ENCODE data around the gene PLCH2.
A peak's percentile ranks its signal among the peaks of the same experiment; 100 is the strongest.

The PLCH2 gene

GRCh38 chr1:2530513-2531361 lies 54.6 kb downstream of the PLCH2 start:
- TF ChIP-seq NFIC (IDR thresholded peaks at IDR 0.05), result peak; percentile 31; the same call in 1 of the 2 replicates
- TF ChIP-seq CREB1 (IDR thresholded peaks at IDR 0.05; ENCODE audit: low read depth), result no peak
- TF ChIP-seq MAX (IDR thresholded peaks at IDR 0.05), result no peak

GRCh38 chr1:2532485-2533160 lies 56.5 kb downstream of the PLCH2 start:
- TF ChIP-seq RAD21 (IDR thresholded peaks at IDR 0.05; ENCODE audit: low read depth), result no peak
- no peak for TF ChIP-seq EGR1 (IDR thresholded peaks at IDR 0.05)
- TF ChIP-seq TEAD4 (IDR thresholded peaks at IDR 0.05), result no peak
- no peak for TF ChIP-seq REST (IDR thresholded peaks at IDR 0.05; ENCODE audit: low read depth)
- no peak for TF ChIP-seq YY1 (IDR thresholded peaks at IDR 0.05; ENCODE audit: low read depth)
- TF ChIP-seq EP300 (IDR thresholded peaks at IDR 0.05; ENCODE audit: borderline replicate concordance), result no peak
- TF ChIP-seq USF1 (IDR thresholded peaks at IDR 0.05), result no peak
- no peak for TF ChIP-seq ZBTB7A (IDR thresholded peaks at IDR 0.05; ENCODE audit: low read depth)
- no peak for TF ChIP-seq MAX (IDR thresholded peaks at IDR 0.05)
- TF ChIP-seq TAF1 (IDR thresholded peaks at IDR 0.05; ENCODE audit: low read depth), result no peak
- TF ChIP-seq CREB1 (IDR thresholded peaks at IDR 0.05; ENCODE audit: low read depth), result no peak
- TF ChIP-seq CEBPB (IDR thresholded peaks at IDR 0.05), result no peak
- no peak for TF ChIP-seq NFIC (IDR thresholded peaks at IDR 0.05)
- no peak for TF ChIP-seq FOXM1 (IDR thresholded peaks at IDR 0.05; ENCODE audit: borderline replicate concordance, low read depth)

GRCh38 chr1:2533365-2533764 lies 57.3 kb downstream of the PLCH2 start:
- TF ChIP-seq EGR1 (IDR thresholded peaks at IDR 0.05) (no peak), CREB1 (IDR thresholded peaks at IDR 0.05; ENCODE audit: low read depth) (no peak), RAD21 (IDR thresholded peaks at IDR 0.05; ENCODE audit: low read depth) (no peak), TAF1 (IDR thresholded peaks at IDR 0.05; ENCODE audit: low read depth) (no peak), TCF12 (IDR thresholded peaks at IDR 0.05; ENCODE audit: low read depth) (no peak), TEAD4 (IDR thresholded peaks at IDR 0.05) (no peak), REST (IDR thresholded peaks at IDR 0.05; ENCODE audit: low read depth) (no peak), EP300 (IDR thresholded peaks at IDR 0.05; ENCODE audit: borderline replicate concordance) (no peak), CEBPB (IDR thresholded peaks at IDR 0.05) (no peak), ZBTB7A (IDR thresholded peaks at IDR 0.05; ENCODE audit: low read depth) (no peak), NFIC (IDR thresholded peaks at IDR 0.05) (no peak), MAX (IDR thresholded peaks at IDR 0.05) (no peak), USF1 (IDR thresholded peaks at IDR 0.05) (no peak), YY1 (IDR thresholded peaks at IDR 0.05; ENCODE audit: low read depth) (no peak)

GRCh38 chr1:2534315-2534686 lies 58.2 kb downstream of the PLCH2 start:
- no peak for TF ChIP-seq NFIC (IDR thresholded peaks at IDR 0.05)
- TF ChIP-seq USF1 (IDR thresholded peaks at IDR 0.05), result no peak
- TF ChIP-seq ZBTB7A (IDR thresholded peaks at IDR 0.05; ENCODE audit: low read depth), result no peak
- TF ChIP-seq MAX (IDR thresholded peaks at IDR 0.05), result no peak
- no peak for TF ChIP-seq RAD21 (IDR thresholded peaks at IDR 0.05; ENCODE audit: low read depth)
- no peak for TF ChIP-seq TAF1 (IDR thresholded peaks at IDR 0.05; ENCODE audit: low read depth)
- TF ChIP-seq FOXM1 (IDR thresholded peaks at IDR 0.05; ENCODE audit: borderline replicate concordance, low read depth), result no peak
- no peak for TF ChIP-seq CEBPB (IDR thresholded peaks at IDR 0.05)
- TF ChIP-seq EP300 (IDR thresholded peaks at IDR 0.05; ENCODE audit: borderline replicate concordance), result no peak
- no peak for TF ChIP-seq TEAD4 (IDR thresholded peaks at IDR 0.05)
- TF ChIP-seq YY1 (IDR thresholded peaks at IDR 0.05; ENCODE audit: low read depth), result no peak
- no peak for TF ChIP-seq EGR1 (IDR thresholded peaks at IDR 0.05)
- no peak for TF ChIP-seq TCF12 (IDR thresholded peaks at IDR 0.05; ENCODE audit: low read depth)
